ENCODE results near the gene RAX.

Gene RAX

GRCh38 chr18:59306640-59307039 is 33.4 kb upstream of the RAX start:
- CTCF ChIA-PET: interaction anchor here (0.6 to 4.3 kb wide), 5 partner anchors 12 to 1243 kb away, joined by 3 to 37 read pairs (median 3); partner anchors contain the start of gene CPLX4
- H3K9me3 ChIP-seq (ENCODE audit: control insufficient read depth, insufficient read depth, low read depth, low read length): no peaks in the 10 kb centered on the region
- POLR2A ChIA-PET: no interaction called here
- peaks cover 5% of the 10 kb centered on the region for H3K4me1 ChIP-seq (ENCODE audit: control insufficient read depth, insufficient read depth, low read length)
- no peak overlapping the region for H3K4me3 ChIP-seq (ENCODE audit: low read depth, low read length)
- H3K27ac ChIP-seq (ENCODE audit: extremely low read depth, low read depth, low read length): no peak overlapping the region
- TF ChIP-seq KLF16 (tag by site-specific recombination; IDR thresholded peaks at IDR 0.05) (no peak), MZF1 (tag by site-specific recombination; IDR thresholded peaks at IDR 0.05; ENCODE audit: borderline replicate concordance) (no peak), ZNF426 (tag by site-specific recombination; IDR thresholded peaks at IDR 0.05) (no peak), ZNF416 (tag by site-specific recombination; IDR thresholded peaks at IDR 0.05) (no peak), ZNF169 (tag by site-specific recombination; IDR thresholded peaks at IDR 0.05) (no peak)
- no peaks in the 10 kb centered on the region for H3K36me3 ChIP-seq (ENCODE audit: control insufficient read depth in 2 of 2, insufficient read depth in 1 of 2, low read length in 2 of 2)

GRCh38 chr18:59305295-59305694 is 32.0 kb upstream of the RAX start:
- CTCF ChIA-PET: no interaction called here
- Histone ChIP-seq H3K27ac (ENCODE audit: extremely low read depth, low read depth, low read length) (no peak overlapping the region), H3K36me3 (ENCODE audit: control insufficient read depth in 2 of 2, insufficient read depth in 1 of 2, low read length in 2 of 2) (no peaks in the 10 kb centered on the region), H3K4me1 (ENCODE audit: control insufficient read depth, insufficient read depth, low read length) (peaks cover 5% of the 10 kb centered on the region), H3K4me3 (ENCODE audit: low read depth, low read length) (no peak overlapping the region), H3K9me3 (ENCODE audit: control insufficient read depth, insufficient read depth, low read depth, low read length) (no peaks in the 10 kb centered on the region)
- TF ChIP-seq ZNF560 (tag by site-specific recombination; IDR thresholded peaks at IDR 0.05; ENCODE audit: borderline replicate concordance) (no peak), ZIC2 (tag by site-specific recombination; IDR thresholded peaks at IDR 0.05) (no peak), ZNF843 (tag by site-specific recombination; IDR thresholded peaks at IDR 0.05) (no peak), ZNF544 (tag by site-specific recombination; IDR thresholded peaks at IDR 0.05) (no peak), WT1 (tag by site-specific recombination; IDR thresholded peaks at IDR 0.05) (no peak), ZNF530 (tag by site-specific recombination; IDR thresholded peaks at IDR 0.05; ENCODE audit: low read depth) (no peak)
- POLR2A ChIA-PET: no interaction called here

GRCh38 chr18:59303656-59304195 is 30.5 kb upstream of the RAX start:
- POLR2A ChIA-PET: no interaction called here

More at GRCh38 chr18:59303656-59304195, 30.5 kb upstream of the RAX start:
- peaks cover under 1% of the 10 kb centered on the region; the same call in 1 of the 2 replicates for H3K4me1 ChIP-seq (ENCODE audit: control insufficient read depth, insufficient read depth, low read length)
- no peak overlapping the region for H3K27ac ChIP-seq (ENCODE audit: extremely low read depth, low read depth, low read length)
- TF ChIP-seq ZNF426 (tag by site-specific recombination; IDR thresholded peaks at IDR 0.05): no peak
- TF ChIP-seq ZNF837 (tag by site-specific recombination; IDR thresholded peaks at IDR 0.05): no peak
- TF ChIP-seq ZNF529 (tag by site-specific recombination; IDR thresholded peaks at IDR 0.05; ENCODE audit: insufficient replicate concordance): no peak
- TF ChIP-seq REST (tag by site-specific recombination; IDR thresholded peaks at IDR 0.05): no peak
- no peak for TF ChIP-seq WT1 (tag by site-specific recombination; IDR thresholded peaks at IDR 0.05)
- no peak for TF ChIP-seq ZNF513 (tag by site-specific recombination; IDR thresholded peaks at IDR 0.05)
- no peak for TF ChIP-seq PRDM1 (tag by site-specific recombination; IDR thresholded peaks at IDR 0.05)
- no peak for TF ChIP-seq ZNF473 (tag by site-specific recombination; IDR thresholded peaks at IDR 0.05)
- TF ChIP-seq HOXD13 (CRISPR knock-in tag; IDR thresholded peaks at IDR 0.05; ENCODE audit: borderline replicate concordance): no peak
- no peak for TF ChIP-seq ZNF585B (tag by site-specific recombination; IDR thresholded peaks at IDR 0.05)
- no peak for TF ChIP-seq ZNF610 (tag by site-specific recombination; IDR thresholded peaks at IDR 0.05; ENCODE audit: borderline replicate concordance)
- TF ChIP-seq ZNF561 (tag by site-specific recombination; IDR thresholded peaks at IDR 0.05; ENCODE audit: borderline replicate concordance): no peak
- no peak for TF ChIP-seq ZNF223 (tag by site-specific recombination; IDR thresholded peaks at IDR 0.05)
- no peak for TF ChIP-seq SALL2 (tag by site-specific recombination; IDR thresholded peaks at IDR 0.05; ENCODE audit: borderline replicate concordance)
- no peak for TF ChIP-seq ZNF544 (tag by site-specific recombination; IDR thresholded peaks at IDR 0.05)
- no peak for TF ChIP-seq ZIC2 (tag by site-specific recombination; IDR thresholded peaks at IDR 0.05)
- no peak overlapping the region for H3K4me3 ChIP-seq (ENCODE audit: low read depth, low read length)
- H3K9me3 ChIP-seq (ENCODE audit: control insufficient read depth, insufficient read depth, low read depth, low read length): no peaks in the 10 kb centered on the region
- CTCF ChIA-PET: interaction anchor here (0.6 to 3.4 kb wide), 8 partner anchors 10 to 535 kb away, joined by 3 to 33 read pairs (median 4); partner anchors contain the start of gene CPLX4
- H3K36me3 ChIP-seq (ENCODE audit: control insufficient read depth in 2 of 2, insufficient read depth in 1 of 2, low read length in 2 of 2): no peaks in the 10 kb centered on the region

Data from HEK293 (cell line).